HG03442 (cell line): ENCODE measurements around the gene FLYWCH2.
"Not testable (repeated sequence)": the region's sequence is repeated elsewhere in the genome, so short reads cannot be mapped to it uniquely, and the experiment has no call there.

Source experiments
- ATAC-seq: cut with Tn5 transposase; IDR thresholded peaks from one replicate; pipeline ENCODE4 v1.9.1; 2021; ENCODE audit warnings: mild to moderate bottlenecking, moderate library complexity; ENCODE audit not compliant: unreplicated experiment

The FLYWCH2 gene

DNA sequence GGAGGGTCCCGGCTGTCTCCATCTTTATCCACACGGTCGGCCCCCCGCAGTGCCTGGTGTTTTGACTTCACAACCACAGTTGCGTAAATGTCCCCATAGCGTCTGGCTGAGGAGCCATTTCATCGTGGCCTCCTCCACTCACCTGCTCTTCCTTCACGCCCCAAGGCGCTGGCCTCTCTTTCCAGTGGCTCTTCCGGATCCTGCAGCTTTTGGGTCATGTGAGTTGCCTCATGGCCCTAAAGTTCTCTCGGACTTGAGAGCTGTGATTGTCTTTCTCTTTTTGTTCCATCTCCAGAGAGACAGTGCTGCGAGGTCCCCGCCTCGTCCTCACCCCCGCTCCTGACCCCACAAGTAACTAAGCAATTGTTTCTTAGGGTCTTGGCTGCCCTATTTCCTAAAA lies 51.4 kb downstream of the FLYWCH2 start:
- ATAC-seq, result no peak

DNA sequence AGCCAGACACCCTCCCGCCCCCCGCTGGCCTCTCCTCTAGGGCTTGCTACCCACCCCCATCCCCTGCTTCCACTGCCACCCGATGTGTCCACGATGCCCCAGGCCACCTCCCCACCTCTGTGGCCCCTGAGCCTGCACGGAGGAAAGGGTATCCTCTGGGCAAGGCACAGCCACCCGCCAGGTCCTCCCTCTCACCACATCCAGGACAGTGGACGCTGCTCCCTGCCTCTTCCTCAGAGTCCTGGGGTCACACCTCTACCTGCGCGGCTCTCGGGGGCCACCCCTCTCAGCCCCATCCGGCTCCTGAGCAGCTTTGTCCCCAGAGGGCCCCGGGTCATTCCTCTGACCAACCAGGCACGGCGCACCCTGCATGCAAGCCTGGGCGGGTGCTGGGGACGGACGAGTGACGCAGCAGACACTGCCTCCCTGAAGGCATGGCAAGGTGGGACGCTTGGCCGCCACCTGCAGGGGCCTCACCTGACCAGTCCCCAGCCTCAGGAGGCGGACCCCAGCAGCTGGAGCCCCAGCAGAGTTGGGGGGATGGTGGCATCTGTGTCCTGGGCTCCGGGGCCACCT lies 53.5 kb downstream of the FLYWCH2 start:
- no peak for ATAC-seq

DNA sequence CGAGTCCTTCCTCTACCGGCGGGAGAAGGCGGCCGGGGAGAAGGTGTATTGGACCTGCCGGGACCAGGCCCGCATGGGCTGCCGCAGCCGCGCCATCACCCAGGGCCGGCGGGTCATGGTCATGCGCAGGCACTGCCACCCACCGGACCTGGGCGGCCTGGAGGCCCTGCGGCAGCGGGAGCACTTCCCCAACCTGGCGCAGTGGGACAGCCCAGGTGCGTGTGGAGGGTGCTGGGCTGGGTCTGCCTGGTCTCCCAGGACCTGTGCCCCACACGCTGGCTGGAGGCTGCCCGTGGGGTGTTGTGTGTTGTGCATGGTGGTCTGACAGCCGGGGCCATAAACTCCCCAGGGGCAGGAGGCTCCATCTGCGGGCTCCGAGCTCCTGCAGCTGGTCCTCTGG lies 54.2 kb downstream of the FLYWCH2 start:
- no peak for ATAC-seq

DNA sequence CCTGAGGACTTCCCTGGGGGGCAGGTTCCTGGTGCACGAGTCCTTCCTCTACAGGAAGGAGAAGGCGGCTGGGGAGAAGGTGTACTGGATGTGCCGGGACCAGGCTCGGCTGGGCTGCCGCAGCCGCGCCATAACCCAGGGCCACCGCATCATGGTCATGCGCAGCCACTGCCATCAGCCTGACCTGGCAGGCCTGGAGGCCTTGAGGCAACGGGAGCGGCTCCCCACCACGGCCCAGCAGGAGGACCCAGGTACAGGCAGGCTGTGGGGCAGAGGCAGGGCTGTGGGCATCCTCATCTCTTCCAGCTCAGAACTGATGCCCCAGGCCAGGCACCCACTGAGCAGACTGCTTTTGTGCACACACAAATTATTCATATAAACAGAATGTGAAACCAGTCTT lies 55.2 kb downstream of the FLYWCH2 start:
- ATAC-seq, result no peak

DNA sequence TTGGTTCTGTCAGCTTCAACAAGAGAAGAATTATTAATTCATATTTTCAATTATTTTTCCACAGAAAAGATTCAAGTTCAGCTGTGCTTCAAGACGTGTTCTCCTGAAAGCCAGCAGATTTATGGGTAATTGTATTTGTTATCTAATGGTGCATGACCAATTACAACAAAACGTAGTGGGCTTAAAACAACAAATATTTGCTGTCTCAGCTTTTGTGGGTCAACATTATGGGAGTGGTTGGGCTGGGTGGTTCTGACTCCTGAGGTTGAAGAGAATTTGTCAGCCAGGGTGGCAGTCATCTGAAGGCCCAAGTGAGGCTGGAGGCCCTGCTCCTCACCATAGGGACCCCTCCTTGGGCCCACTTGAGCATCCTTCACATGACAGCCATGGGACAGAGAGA lies 57.0 kb downstream of the FLYWCH2 start:
- no peak for ATAC-seq

DNA sequence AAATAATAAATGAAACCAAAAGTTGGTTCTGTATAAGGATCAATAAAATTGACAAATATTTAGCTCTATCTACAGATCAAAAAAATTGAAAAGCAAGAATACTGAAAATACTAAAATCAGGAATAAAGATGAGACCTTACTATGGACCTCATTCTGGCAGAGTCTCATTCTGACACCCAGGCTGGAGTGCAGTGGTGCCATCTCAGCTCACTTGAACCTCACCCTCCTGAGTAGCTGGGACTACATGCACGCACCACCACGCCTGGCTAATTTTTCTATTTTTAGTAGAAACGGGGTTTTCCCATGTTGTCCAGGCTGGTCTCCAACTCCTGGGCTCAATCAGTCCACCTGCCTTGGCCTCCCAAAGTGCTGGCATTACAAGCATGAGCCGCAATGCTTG lies 59.0 kb downstream of the FLYWCH2 start:
- ATAC-seq, result no peak

DNA sequence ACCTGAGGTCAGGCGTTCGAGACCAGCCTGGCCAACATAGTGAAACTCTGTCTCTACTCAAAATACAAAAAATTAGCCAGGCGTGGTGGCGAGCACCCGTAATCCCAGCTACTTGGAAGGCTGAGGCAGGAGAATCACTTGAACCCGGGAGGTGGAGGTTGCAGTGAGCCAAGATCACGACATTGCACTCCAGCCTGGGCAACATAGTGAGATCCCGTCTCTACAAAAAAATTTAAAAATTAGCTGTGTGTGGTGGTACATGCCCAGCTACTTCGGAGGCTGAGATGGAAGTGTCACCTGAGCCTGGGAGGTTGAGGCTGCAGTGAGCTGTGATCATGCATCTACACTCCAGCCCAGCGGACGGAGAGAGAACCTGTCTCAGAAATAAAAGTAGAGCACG lies 60.7 kb downstream of the FLYWCH2 start:
- ATAC-seq, result not testable (repeated sequence)

DNA sequence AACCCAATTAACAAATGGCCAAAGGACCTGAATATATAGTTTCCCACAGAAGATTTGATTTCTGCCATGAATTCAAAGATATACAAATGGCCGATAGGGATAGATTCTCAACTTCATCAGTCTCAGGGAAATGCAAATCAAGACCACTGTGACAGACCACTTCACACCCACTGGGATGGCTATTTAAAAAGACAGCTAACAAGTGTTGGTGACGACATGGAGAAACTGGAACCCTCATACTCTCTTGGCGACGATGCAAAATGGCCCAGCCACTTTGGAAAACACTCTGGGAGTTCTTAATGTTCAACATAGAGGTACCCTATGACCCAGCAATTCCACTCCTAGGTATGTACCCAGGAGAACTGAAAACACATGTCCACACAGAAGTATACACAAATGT lies 63.6 kb downstream of the FLYWCH2 start:
- ATAC-seq, result no peak
